Astrocyte (in vitro differentiated cells and primary cell): Measurements from ENCODE around the gene MRPS18B.

Experiments
- EZH2 ChIP-seq: IDR thresholded peaks from 2 replicates; pipeline ENCODE4 v1.6.1; 2012; ENCODE audit warnings: mild to moderate bottlenecking, low read length, inconsistent platforms; ENCODE audit not compliant: insufficient read depth
- TF ChIP-seq, protein P1 (sequence below): IDR thresholded peaks from 2 replicates; pipeline ENCODE4 v1.5.1; 2011; ENCODE audit warnings: low read depth, mild to moderate bottlenecking, inconsistent platforms, low read length, moderate library complexity; ENCODE audit not compliant: insufficient read depth

DNA sequence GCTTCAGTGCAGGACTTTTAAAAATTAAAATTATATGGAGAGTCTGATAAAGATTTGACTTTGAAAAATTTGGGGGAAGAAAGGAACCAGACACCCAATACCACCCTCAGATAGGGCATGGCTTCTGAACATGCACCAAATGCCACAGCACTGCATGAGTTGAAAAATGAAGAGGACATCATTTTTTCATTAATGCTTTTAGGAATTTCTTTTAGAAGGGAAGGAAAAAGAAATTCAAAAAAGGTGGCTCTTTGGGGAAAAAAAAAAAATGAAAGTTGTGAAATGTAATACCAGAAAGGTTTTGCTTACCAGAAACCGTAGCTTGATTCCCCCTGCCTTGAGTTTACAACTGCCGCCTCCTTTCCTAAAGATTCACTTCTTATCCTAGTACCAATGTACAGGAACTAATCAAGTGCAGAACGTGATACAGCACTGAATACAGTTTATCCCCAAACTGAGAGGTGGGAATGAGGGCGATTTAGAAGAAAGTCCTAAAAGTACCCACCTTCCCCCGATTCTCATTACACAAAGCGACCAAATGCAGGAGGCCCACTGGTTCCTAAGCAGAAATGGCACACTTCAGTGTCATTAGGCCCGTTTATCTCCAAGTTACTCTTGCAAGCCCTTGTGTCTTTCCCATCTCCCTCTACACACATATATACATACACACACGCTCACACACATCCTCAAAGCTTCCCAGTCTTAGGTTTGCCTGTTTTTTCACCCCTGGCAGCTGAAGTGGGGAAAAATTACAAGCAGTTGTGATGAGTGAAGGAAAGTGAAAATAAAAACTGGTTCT, 3.4 kb upstream of the MRPS18B start:
- TF ChIP-seq, protein P1, sequence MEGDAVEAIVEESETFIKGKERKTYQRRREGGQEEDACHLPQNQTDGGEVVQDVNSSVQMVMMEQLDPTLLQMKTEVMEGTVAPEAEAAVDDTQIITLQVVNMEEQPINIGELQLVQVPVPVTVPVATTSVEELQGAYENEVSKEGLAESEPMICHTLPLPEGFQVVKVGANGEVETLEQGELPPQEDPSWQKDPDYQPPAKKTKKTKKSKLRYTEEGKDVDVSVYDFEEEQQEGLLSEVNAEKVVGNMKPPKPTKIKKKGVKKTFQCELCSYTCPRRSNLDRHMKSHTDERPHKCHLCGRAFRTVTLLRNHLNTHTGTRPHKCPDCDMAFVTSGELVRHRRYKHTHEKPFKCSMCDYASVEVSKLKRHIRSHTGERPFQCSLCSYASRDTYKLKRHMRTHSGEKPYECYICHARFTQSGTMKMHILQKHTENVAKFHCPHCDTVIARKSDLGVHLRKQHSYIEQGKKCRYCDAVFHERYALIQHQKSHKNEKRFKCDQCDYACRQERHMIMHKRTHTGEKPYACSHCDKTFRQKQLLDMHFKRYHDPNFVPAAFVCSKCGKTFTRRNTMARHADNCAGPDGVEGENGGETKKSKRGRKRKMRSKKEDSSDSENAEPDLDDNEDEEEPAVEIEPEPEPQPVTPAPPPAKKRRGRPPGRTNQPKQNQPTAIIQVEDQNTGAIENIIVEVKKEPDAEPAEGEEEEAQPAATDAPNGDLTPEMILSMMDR: no peak
- TF ChIP-seq EZH2: no peak
